Suprapubic skin (tissue), 4 donors: Measurements from ENCODE around the gene LHFPL5. TPM values are rescaled to one million over a fixed set of nuclear protein-coding genes. Genes with fewer than 3 reads are reported as not detected.

Experiments
- DNase-seq, 2 donors: peaks; one replicate each; pipeline ENCODE4 v3.0.0-alpha.2; 2019; ENCODE audit warnings: low spot score in 2 of 2
- H3K27ac ChIP-seq: fragments of 200-600 bp; sonication (generic); one replicate; pipeline ENCODE4 v1.5.1; 2019
- H3K27me3 ChIP-seq: fragments of 200-600 bp; sonication (generic); one replicate; pipeline ENCODE4 v1.5.1; 2019
- H3K36me3 ChIP-seq: fragments of 200-600 bp; sonication (generic); one replicate; pipeline ENCODE4 v1.5.1; 2019
- H3K4me1 ChIP-seq: fragments of 200-600 bp; sonication (generic); one replicate; pipeline ENCODE4 v1.5.1; 2019
- H3K4me3 ChIP-seq: fragments of 200-600 bp; sonication (generic); one replicate; pipeline ENCODE4 v1.5.1; 2019; ENCODE audit warnings: mild to moderate bottlenecking
- H3K9me3 ChIP-seq: fragments of 200-600 bp; sonication (generic); one replicate; pipeline ENCODE4 v1.5.1; 2019
- EP300 ChIP-seq: sonication (generic); formaldehyde crosslinking; IDR thresholded peaks from one replicate; pipeline ENCODE4 v1.6.1; 2017; ENCODE audit warnings: antibody characterized with exemption
- POLR2A ChIP-seq, 2 donors: fragments of 450-650 bp; IDR thresholded peaks; one replicate each; pipeline ENCODE4 v1.6.1; 2017; ENCODE audit warnings: antibody characterized with exemption in 2 of 2, mild to moderate bottlenecking in 2 of 2, moderate library complexity in 2 of 2
- POLR2AphosphoS5 ChIP-seq, 3 donors: sonication (generic); formaldehyde crosslinking; IDR thresholded peaks; one replicate each; pipeline ENCODE4 v1.6.1; 2017; ENCODE audit warnings: antibody characterized with exemption in 3 of 3
- WGBS: methylation state at CpG from one replicate; pipeline ENCODE4 v1.1.5; 2018; 5-methylcytosine and 5-hydroxymethylcytosine counted together
- total RNA-seq, 4 donors: library from RNA; depleted of rRNA; stranded (reverse); fragments of >200 nt; gene quantifications; one replicate each; pipeline ENCODE4 v1.1.0, GENCODE V29; 2016
- TF ChIP-seq, protein P1 (sequence below), 2 donors: fragments of 200-600 bp in 1 of 2; fragments of 450-650 bp in 1 of 2; sonication (generic) in 1 of 2; IDR thresholded peaks; one replicate each; pipeline ENCODE4 v1.5.1; 2016 to 2019; ENCODE audit warnings: antibody characterized with exemption in 2 of 2, mild to moderate bottlenecking in 1 of 2, moderate library complexity in 1 of 2

LHFPL5 gene
- total RNA-seq, 4 donors from 2014 or later = not detected

DNA sequence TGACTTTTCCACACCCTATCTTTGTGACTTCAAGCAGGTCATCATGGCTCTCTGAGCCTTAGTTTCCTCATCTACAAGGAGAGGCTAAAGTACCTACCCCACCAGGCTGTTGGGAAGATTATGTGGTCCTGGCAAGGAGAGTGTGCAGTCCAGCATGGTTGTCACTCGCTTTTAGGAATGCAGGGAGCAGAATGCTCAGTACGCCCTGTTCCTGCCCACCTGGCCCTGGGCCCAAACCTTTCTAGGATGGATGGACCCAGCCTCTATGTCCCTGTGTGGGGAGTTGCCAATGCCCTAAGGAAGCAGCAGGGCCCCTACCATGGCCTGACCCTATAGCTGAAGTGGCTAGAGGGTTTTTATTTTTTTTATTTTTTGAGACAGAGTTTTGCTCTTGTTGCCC lies 26.7 kb upstream of the LHFPL5 start:
- H3K4me1 ChIP-seq = peaks cover 11% of the 10 kb centered on the region
- peak in 1 of 2 donors; percentile 33 for DNase-seq
- WGBS = 63% methylated on average over 2 of the region's 2 CpGs
- no peak overlapping the region for H3K27ac ChIP-seq
- H3K36me3 ChIP-seq = no peaks in the 10 kb centered on the region
- H3K27me3 ChIP-seq = peaks cover 30% of the 10 kb centered on the region
- H3K4me3 ChIP-seq = no peak overlapping the region
- no peaks in the 10 kb centered on the region for H3K9me3 ChIP-seq
- TF ChIP-seq, protein P1, sequence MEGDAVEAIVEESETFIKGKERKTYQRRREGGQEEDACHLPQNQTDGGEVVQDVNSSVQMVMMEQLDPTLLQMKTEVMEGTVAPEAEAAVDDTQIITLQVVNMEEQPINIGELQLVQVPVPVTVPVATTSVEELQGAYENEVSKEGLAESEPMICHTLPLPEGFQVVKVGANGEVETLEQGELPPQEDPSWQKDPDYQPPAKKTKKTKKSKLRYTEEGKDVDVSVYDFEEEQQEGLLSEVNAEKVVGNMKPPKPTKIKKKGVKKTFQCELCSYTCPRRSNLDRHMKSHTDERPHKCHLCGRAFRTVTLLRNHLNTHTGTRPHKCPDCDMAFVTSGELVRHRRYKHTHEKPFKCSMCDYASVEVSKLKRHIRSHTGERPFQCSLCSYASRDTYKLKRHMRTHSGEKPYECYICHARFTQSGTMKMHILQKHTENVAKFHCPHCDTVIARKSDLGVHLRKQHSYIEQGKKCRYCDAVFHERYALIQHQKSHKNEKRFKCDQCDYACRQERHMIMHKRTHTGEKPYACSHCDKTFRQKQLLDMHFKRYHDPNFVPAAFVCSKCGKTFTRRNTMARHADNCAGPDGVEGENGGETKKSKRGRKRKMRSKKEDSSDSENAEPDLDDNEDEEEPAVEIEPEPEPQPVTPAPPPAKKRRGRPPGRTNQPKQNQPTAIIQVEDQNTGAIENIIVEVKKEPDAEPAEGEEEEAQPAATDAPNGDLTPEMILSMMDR (IDR thresholded peaks at IDR 0.05) = no peak
- TF ChIP-seq EP300 (no peak), POLR2AphosphoS5 (IDR thresholded peaks at IDR 0.05) (no peak), POLR2A (IDR thresholded peaks at IDR 0.05) (no peak)

DNA sequence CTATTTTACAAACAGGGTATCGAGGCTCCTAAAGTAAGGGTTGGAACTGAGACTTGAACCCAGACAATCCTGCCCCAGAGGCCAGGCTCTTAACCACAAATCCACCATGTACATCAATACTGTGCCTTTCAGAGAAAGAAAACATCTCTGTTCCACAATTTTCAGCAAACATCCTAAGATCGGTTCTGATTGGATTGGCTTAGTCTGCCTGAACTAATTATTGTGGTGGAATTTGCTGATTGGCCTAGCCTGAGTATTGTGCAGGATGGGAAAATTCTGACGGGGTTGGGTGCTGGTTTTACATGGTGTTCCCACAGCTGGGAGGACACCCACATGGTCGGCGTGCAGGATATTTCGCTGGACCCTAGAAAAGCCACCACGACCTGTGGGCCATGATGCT lies 24.4 kb upstream of the LHFPL5 start, which contains the start of gene CLPSL1:
Gene CLPSL1, plus strand, starts transcription at position 301 of the 400 bp plus-strand sequence. Its CDS starts 92 bp downstream, at position 393.
- no peaks in the 10 kb centered on the region for H3K9me3 ChIP-seq
- peaks cover 30% of the 10 kb centered on the region for H3K27me3 ChIP-seq
- H3K4me1 ChIP-seq = peaks cover 11% of the 10 kb centered on the region
- no peaks in the 10 kb centered on the region for H3K36me3 ChIP-seq
- no peak for DNase-seq
- TF ChIP-seq POLR2A (IDR thresholded peaks at IDR 0.05) (no peak), POLR2AphosphoS5 (IDR thresholded peaks at IDR 0.05) (no peak), EP300 (no peak)
- TF ChIP-seq, protein P1 (IDR thresholded peaks at IDR 0.05) = no peak
- no peak within 1 kb of the TSS for H3K27ac ChIP-seq
- no peak within 1 kb of the TSS for H3K4me3 ChIP-seq
- 82% methylated on average over 7 of the region's 7 CpGs for WGBS

DNA sequence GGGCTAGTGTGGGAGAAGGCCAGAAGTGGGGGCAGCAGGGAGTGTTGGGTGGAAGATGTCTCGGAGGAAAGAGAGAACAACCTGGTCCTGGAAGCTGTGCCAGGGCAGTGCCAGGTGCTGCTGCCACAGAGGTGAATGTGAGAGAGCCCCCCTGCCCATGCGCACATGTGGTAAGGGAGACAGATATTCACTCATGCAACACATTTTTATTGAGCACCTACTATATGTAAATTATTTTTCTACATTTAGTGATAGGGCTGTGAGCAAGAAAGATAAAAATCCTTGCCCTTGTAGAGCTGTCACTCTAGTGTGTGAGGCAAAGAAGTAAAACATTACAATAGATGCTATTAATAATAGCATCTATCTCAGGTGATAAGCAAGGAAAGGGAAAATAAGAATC lies 23.9 kb upstream of the LHFPL5 start:
- TF ChIP-seq POLR2A (IDR thresholded peaks at IDR 0.05) (no peak), POLR2AphosphoS5 (IDR thresholded peaks at IDR 0.05) (no peak), EP300 (no peak)
- TF ChIP-seq, protein P1 (IDR thresholded peaks at IDR 0.05) = no peak
- Histone ChIP-seq H3K27me3 (peaks cover 30% of the 10 kb centered on the region), H3K4me1 (peaks cover 9% of the 10 kb centered on the region), H3K27ac (no peak overlapping the region), H3K36me3 (no peaks in the 10 kb centered on the region), H3K9me3 (no peaks in the 10 kb centered on the region), H3K4me3 (no peak overlapping the region)
- no peak for DNase-seq
- 85% methylated on average over 2 of the region's 2 CpGs for WGBS

DNA sequence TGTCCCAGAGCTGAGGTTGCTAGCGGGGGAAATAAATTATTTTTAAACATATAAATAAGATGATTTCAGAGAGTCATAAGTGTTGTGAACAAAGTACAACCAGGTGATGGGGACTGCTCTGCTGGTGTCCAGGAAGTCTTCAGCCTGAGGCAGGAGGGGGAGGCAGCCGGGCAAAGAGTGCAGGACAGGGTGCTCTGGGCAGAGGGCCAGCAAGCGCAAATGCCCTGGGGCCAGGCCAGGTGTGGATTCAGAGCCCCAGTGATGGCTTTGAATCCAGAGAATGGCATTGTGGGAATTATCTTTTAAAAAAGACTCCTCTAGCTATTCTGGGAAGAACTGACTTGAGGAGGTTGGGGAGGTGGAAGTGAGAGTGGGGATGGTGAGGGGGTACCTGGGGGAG lies 22.7 kb upstream of the LHFPL5 start:
- TF ChIP-seq, protein P1 (IDR thresholded peaks at IDR 0.05) = no peak
- TF ChIP-seq EP300 (no peak), POLR2A (IDR thresholded peaks at IDR 0.05) (no peak), POLR2AphosphoS5 (IDR thresholded peaks at IDR 0.05) (no peak)
- no peaks in the 10 kb centered on the region for H3K36me3 ChIP-seq
- no peaks in the 10 kb centered on the region for H3K9me3 ChIP-seq
- H3K4me3 ChIP-seq = no peak overlapping the region
- peaks cover 30% of the 10 kb centered on the region for H3K27me3 ChIP-seq
- peaks cover 5% of the 10 kb centered on the region for H3K4me1 ChIP-seq
- no peak for DNase-seq
- H3K27ac ChIP-seq = no peak overlapping the region
- WGBS = 41% methylated on average over 3 of the region's 3 CpGs

DNA sequence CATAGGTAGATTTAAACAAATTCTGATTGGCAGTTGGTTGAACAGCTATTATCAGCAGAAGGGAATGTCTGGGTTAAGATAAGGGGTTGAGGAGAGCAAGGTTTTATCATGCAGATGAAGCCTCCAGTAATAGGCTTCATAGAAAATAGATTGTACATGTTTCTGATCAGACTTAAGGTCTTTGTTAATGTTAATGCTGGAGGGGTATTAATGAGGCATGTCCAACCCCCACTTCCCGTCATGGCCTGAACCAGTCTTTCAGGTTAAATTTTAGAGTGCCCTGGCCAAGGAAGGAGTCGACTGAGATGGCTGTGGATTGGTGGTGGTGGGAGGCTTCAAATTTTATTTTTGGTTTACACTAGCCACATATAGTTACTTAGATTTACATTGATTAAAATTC lies 21.0 kb upstream of the LHFPL5 start:
- Histone ChIP-seq H3K27ac (no peak overlapping the region), H3K36me3 (no peaks in the 10 kb centered on the region), H3K27me3 (peaks cover 43% of the 10 kb centered on the region), H3K9me3 (no peaks in the 10 kb centered on the region), H3K4me3 (no peak overlapping the region), H3K4me1 (peaks cover 5% of the 10 kb centered on the region)
- WGBS = 40% methylated on average over 2 of the region's 2 CpGs
- TF ChIP-seq, protein P1 (IDR thresholded peaks at IDR 0.05) = no peak
- TF ChIP-seq POLR2AphosphoS5 (IDR thresholded peaks at IDR 0.05) = no peak
- TF ChIP-seq EP300 = no peak
- no peak for TF ChIP-seq POLR2A (IDR thresholded peaks at IDR 0.05)
- DNase-seq = no peak
